Heart right ventricle (tissue), 16 donors: ENCODE results near the gene BECN2. TPM values are rescaled to one million over a fixed set of nuclear protein-coding genes. Genes with fewer than 3 reads are reported as not detected.

Experiments
- ATAC-seq, 8 donors: fragments of 200-7000 bp; cut with Tn5 transposase; one replicate each; pipeline ENCODE4 v1.9.1; 2020; ENCODE audit warnings: mild to moderate bottlenecking in 8 of 8, moderate library complexity in 8 of 8, moderate number of reproducible peaks in 1 of 8
- DNase-seq, 2 donors: peaks; one replicate each; pipeline ENCODE4 v3.0.0-alpha.2; 2020
- H3K27ac ChIP-seq, 10 donors: fragments of 200-600 bp; sonication (generic) in 2 of 10; one replicate each; pipeline versions ENCODE4 v1.5.0 to v1.8.0; 2020 to 2022; ENCODE audit warnings: mild to moderate bottlenecking in 3 of 10
- H3K27me3 ChIP-seq, 7 donors: fragments of 200-600 bp; one replicate each; pipeline ENCODE4 v1.8.0; 2021 to 2022; ENCODE audit warnings: mild to moderate bottlenecking in 2 of 7
- H3K36me3 ChIP-seq, 9 donors: fragments of 200-600 bp; sonication (generic) in 1 of 9; one replicate each; pipeline versions ENCODE4 v1.5.0 to v1.8.0; 2020 to 2022; ENCODE audit warnings: mild to moderate bottlenecking in 2 of 9
- H3K4me1 ChIP-seq, 9 donors: fragments of 200-600 bp; sonication (generic) in 1 of 9; one replicate each; pipeline versions ENCODE4 v1.5.0 to v1.8.0; 2020 to 2022; ENCODE audit warnings: mild to moderate bottlenecking in 4 of 9
- H3K4me3 ChIP-seq, 10 donors: fragments of 200-600 bp; sonication (generic) in 2 of 10; one replicate each; pipeline versions ENCODE4 v1.5.0 to v1.8.0; 2020 to 2022; ENCODE audit warnings: mild to moderate bottlenecking in 7 of 10, moderate library complexity in 2 of 10
- H3K9me3 ChIP-seq, 11 donors: fragments of 200-600 bp in 10 of 11; sonication (generic) in 2 of 11; one replicate each; pipeline versions ENCODE4 v1.5.0 to v1.8.0; 2013 to 2022; ENCODE audit warnings: mild to moderate bottlenecking in 2 of 11, control low read depth in 1 of 11, moderate library complexity in 1 of 11
- WGBS, 2 donors: extraction: QIAGEN DNeasy Blood & Tissue Kit; methylation state at CpG; one replicate each; pipeline ENCODE4 v1.1.7; 2013; ENCODE audit warnings: inconsistent platforms in 1 of 2; 5-methylcytosine and 5-hydroxymethylcytosine counted together
- intact Hi-C, 10 donors: fragments of 100-400 bp; cut with DNase I; formaldehyde crosslinking; loops; one replicate each; pipeline versions ENCODE4 v1.11.1 to v1.14.2; 2022
- polyA plus RNA-seq, 2 donors: library from polyadenylated mRNA; stranded (reverse); fragments of 200-250 nt; gene quantifications; one replicate each; pipeline ENCODE4 v1.2.3, GENCODE V29; 2013
- total RNA-seq, 10 donors: library from RNA; stranded (reverse); fragmentation: NEBNext Ultra II Directional in 3 of 10; extraction: Animal tissue kit (Norgen Biotek cat#: 25700) in 3 of 10; gene quantifications; one replicate each; pipeline versions ENCODE4 v1.2.1 to v1.2.4, GENCODE V29; 2021 to 2023
- TF ChIP-seq, protein P1 (sequence below), 9 donors: fragments of 200-600 bp; sonication (generic) in 2 of 9; IDR thresholded peaks; one replicate each; pipeline versions ENCODE4 v1.5.0 to v1.8.0; 2021 to 2022; ENCODE audit warnings: antibody characterized with exemption in 9 of 9, mild to moderate bottlenecking in 5 of 9, moderate library complexity in 1 of 9
- donor health status: Arrhythmogenic right ventricular cardiomyopathy.
- donor health status: ischemic (EF 13 %, LVEDD 7.1; RV severe dilation, severe dysfunction).
- donor health status: healthy with polysubstance abuse.
- donor health status: DM: no; HTN: yes; CAD: no.
- donor health status: DM: no; HTN: no; CAD: no.
- donor health status: ischemic (EF 25% LVEDD 6.9; RV normal size, moderate dysfunction).
- donor health status: ischemic (EF 25% LVEDD 5.7; RV mildly dilated, moderate dysfunction).
- donor health status: healthy.
- donor health status: DM: yes; HTN: yes; CAD: no.
- donor health status: Ischemic cardiomyopathy.
- donor health status: ischemic (EF 35%, LVEDD 5.7; RV mildly dilated, moderate dysfunction).
- donor health status: nonischemic (EF 11% LVEDD 7.7; RV severe dilation, severe dysfunction).
- donor health status: DM: yes; HTN: yes; CAD: no.
- donor health status: PGD.
- donor health status: ischemic (EF 29% LVEDD 5.4; RV normal size, mild dysfunction).
- donor health status: nonischemic (EF 23%, LVEDD 6.1; RV moderate dilation, normal function).

The BECN2 gene
- total and polyA plus RNA-seq, 12 donors: not detected

DNA sequence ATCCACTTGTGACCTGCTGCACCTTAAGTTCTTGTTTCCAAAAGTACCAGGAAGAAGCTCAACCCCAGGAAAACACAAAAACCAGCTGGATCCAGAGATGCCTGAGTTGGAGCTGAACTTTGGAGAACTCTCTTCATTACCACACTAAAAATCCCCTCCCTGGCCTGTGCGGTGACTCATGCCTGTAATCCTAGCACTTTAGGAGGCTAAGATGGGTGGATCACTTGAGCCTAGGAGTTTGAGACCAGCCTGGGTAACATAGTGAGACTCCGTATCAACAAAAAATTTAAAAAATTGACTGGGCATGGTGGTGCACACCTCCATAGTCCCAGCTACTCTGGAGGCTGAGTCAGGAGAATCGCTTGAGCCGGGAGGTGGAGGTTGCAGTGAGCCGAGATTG lies 35.2 kb downstream of the BECN2 start:
- no peak for ATAC-seq
- peaks cover 0 to 3% (median 0%) of the 10 kb centered on the region in 7 donors for H3K27me3 ChIP-seq
- TF ChIP-seq, protein P1, sequence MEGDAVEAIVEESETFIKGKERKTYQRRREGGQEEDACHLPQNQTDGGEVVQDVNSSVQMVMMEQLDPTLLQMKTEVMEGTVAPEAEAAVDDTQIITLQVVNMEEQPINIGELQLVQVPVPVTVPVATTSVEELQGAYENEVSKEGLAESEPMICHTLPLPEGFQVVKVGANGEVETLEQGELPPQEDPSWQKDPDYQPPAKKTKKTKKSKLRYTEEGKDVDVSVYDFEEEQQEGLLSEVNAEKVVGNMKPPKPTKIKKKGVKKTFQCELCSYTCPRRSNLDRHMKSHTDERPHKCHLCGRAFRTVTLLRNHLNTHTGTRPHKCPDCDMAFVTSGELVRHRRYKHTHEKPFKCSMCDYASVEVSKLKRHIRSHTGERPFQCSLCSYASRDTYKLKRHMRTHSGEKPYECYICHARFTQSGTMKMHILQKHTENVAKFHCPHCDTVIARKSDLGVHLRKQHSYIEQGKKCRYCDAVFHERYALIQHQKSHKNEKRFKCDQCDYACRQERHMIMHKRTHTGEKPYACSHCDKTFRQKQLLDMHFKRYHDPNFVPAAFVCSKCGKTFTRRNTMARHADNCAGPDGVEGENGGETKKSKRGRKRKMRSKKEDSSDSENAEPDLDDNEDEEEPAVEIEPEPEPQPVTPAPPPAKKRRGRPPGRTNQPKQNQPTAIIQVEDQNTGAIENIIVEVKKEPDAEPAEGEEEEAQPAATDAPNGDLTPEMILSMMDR (IDR thresholded peaks at IDR 0.05): no peak
- H3K9me3 ChIP-seq: no peaks in the 10 kb centered on the region
- no peaks in the 10 kb centered on the region for H3K4me1 ChIP-seq
- no peak overlapping the region for H3K4me3 ChIP-seq
- H3K27ac ChIP-seq: no peak overlapping the region
- 91 to 97% methylated on average over 5 of the region's 5 CpGs for WGBS, 2 donors
- intact Hi-C loops: loop anchor here in 3 of 10 donors (10.0 kb wide), 2 partner anchors 88 to 98 kb away; no protein-coding TSS in a partner anchor
- no peaks in the 10 kb centered on the region for H3K36me3 ChIP-seq
- DNase-seq: no peak

DNA sequence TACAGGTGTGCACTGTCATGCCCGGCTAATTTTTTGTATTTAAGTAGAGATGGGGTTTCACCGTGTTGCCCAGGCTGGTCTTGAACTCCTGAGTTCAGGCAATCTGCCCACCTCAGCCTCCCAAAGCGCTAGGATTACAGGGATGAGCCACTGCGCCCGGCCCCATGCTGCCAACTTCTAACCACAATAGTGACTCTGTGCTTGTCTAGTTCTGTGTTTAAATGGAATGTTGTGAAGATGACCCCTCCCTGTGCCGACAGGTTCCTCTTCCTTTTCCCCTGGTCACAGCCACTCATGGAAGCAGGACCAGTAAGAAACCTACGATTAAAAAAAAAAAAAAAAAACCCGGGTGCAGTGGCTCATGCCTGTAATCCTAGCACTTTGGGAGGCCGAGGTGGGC lies 36.6 kb downstream of the BECN2 start:
- WGBS, 2 donors: 80 to 85% methylated on average over 8 to 9 of the region's 9 CpGs
- H3K4me1 ChIP-seq: peaks cover 0 to 11% (median 6%) of the 10 kb centered on the region in 9 donors

DNA sequence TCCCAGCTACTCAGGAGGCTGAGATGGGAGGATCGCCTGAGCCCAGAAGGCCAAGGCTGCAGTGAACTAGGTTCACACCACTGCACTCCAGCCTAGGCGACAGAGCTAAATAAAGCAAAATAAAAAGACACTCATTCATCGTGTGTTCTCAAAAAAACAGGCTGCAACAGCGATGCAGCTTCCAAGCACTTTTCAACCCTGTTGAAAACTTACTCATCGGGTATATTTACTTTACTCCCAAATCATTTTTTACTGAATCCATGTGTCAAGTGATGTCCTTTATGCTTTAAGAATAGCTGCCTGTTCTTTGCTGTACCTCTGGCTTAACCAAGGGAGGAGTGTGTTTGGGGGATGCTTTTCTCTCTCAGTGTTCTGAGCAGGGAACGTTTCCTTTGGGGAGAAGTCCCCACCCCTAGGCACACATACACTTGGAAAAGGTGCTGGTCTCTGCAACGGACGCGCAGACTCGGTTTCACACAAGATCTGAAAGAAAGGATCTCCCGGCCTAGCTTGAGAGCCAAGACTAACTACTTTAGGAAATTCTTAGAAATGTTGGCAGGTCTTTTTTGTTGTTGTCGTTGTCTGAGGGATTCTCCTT lies 39.9 kb downstream of the BECN2 start:
- H3K9me3 ChIP-seq: no peaks in the 10 kb centered on the region
- no peak overlapping the region for H3K4me3 ChIP-seq
- H3K4me1 ChIP-seq: peaks cover 0 to 13% (median 7%) of the 10 kb centered on the region in 9 donors
- H3K27me3 ChIP-seq: peaks cover 0 to 7% (median 0%) of the 10 kb centered on the region in 7 donors
- DNase-seq (no peak), ATAC-seq (no peak)
- H3K27ac ChIP-seq: no peak overlapping the region
- H3K36me3 ChIP-seq: no peaks in the 10 kb centered on the region
- 81 to 82% methylated on average over 12 of the region's 12 CpGs for WGBS, 2 donors
- intact Hi-C loops: loop anchor here in 4 of 10 donors (5.0 to 10.0 kb wide), 3 partner anchors 93 to 103 kb away; no protein-coding TSS in a partner anchor
- TF ChIP-seq, protein P1 (IDR thresholded peaks at IDR 0.05): no peak

More for the DNA sequence above, 36.6 kb downstream of the BECN2 start:
- intact Hi-C loops: loop anchor here in 3 of 10 donors (10.0 kb wide), 2 partner anchors 89 to 99 kb away; no protein-coding TSS in a partner anchor
- Histone ChIP-seq H3K36me3 (no peaks in the 10 kb centered on the region), H3K27me3 (peaks cover 0 to 3% (median 0%) of the 10 kb centered on the region in 7 donors), H3K9me3 (no peaks in the 10 kb centered on the region), H3K4me3 (no peak overlapping the region), H3K27ac (no peak overlapping the region)
- no peak for DNase-seq
- TF ChIP-seq, protein P1 (IDR thresholded peaks at IDR 0.05): no peak
- ATAC-seq: no peak

DNA sequence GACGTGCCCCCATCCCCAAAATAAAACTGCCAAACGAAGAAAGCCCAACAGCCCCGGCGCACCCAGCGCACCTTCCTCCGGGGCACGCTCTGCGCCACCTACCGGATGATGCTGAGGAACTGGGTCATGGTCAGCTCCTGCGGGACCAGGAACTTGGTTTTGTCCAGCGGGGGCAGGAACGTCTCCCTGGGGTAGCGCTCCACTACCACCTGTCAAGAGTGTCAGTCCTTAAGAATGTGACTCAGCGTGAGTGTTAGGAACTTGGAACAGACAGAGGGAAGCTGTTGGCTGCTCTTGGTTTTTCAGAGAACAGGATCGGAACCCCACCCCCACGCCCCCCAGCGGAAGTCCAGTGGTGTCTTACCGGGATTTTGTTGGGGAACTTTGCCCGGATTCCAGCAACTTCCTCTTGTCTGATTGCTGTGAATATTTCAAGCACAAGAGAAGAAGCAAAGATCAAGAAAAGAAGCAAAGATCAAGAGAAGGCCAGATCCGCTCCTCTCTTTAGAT lies 40.9 kb downstream of the BECN2 start:
- Histone ChIP-seq H3K9me3 (no peaks in the 10 kb centered on the region), H3K4me1 (peaks cover 0 to 13% (median 7%) of the 10 kb centered on the region in 9 donors), H3K4me3 (peak overlapping the region in 8 of 10 donors; percentile 4 to 45 (median 40)), H3K27ac (peak overlapping the region in 4 of 10 donors; percentile 55 to 72 (median 67)), H3K36me3 (no peaks in the 10 kb centered on the region), H3K27me3 (peaks cover 0 to 7% (median 0%) of the 10 kb centered on the region in 7 donors)
- intact Hi-C loops: loop anchor here in 4 of 10 donors (2.0 to 10.0 kb wide), 4 partner anchors 18 to 104 kb away; no protein-coding TSS in a partner anchor
- peak; percentile 75 to 89 (median 82) for ATAC-seq
- whole genome bisulfite sequencing, 2 donors: 6 to 8% methylated on average over 20 of the region's 20 CpGs
- peak; percentile 72 to 81 for DNase-seq
- TF ChIP-seq, protein P1 (IDR thresholded peaks at IDR 0.05): peak; percentile 25 to 79 (median 59)
